ENCODE results near the gene TAS1R3.

DNA sequence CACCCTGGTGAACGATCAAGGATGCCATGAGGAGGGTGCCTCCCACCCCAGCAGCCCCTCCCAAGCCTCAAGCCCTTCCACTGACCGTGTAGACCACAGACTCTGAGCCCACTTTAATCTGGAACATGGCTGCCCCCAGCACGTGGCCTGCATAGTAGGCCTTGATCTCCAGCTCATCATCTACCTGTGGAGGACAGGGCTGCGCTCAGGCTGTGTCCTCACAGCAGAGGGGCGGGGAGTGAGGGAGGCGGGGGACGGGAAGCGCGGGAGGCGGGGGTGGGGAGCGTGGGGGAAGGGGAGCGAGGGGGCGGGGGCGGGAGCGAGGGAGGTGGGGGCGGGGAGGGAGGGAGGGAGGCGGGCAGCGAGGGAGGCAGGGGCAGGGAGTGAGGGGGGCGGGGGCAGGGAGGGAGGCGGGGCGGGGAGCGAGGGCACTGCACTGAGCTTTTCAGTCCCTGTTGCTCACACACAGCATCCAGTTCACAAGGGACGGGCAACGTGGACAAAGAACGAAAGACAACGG, 15.6 kb upstream of the TAS1R3 start:
- TF ChIP-seq, protein P1, sequence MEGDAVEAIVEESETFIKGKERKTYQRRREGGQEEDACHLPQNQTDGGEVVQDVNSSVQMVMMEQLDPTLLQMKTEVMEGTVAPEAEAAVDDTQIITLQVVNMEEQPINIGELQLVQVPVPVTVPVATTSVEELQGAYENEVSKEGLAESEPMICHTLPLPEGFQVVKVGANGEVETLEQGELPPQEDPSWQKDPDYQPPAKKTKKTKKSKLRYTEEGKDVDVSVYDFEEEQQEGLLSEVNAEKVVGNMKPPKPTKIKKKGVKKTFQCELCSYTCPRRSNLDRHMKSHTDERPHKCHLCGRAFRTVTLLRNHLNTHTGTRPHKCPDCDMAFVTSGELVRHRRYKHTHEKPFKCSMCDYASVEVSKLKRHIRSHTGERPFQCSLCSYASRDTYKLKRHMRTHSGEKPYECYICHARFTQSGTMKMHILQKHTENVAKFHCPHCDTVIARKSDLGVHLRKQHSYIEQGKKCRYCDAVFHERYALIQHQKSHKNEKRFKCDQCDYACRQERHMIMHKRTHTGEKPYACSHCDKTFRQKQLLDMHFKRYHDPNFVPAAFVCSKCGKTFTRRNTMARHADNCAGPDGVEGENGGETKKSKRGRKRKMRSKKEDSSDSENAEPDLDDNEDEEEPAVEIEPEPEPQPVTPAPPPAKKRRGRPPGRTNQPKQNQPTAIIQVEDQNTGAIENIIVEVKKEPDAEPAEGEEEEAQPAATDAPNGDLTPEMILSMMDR (IDR thresholded peaks at IDR 0.05) = no peak
- TF ChIP-seq POLR2A (IDR thresholded peaks at IDR 0.05) = no peak

Data from adrenal gland (tissue), 5 donors.